HG03469 (cell line): ENCODE measurements around the gene NTM.
"Not testable (repeated sequence)": the region's sequence is repeated elsewhere in the genome, so short reads cannot be mapped to it uniquely, and the experiment has no call there.

ENCODE experiments used
- ATAC-seq: cut with Tn5 transposase; IDR thresholded peaks from one replicate; pipeline ENCODE4 v1.9.1; 2021; ENCODE audit warnings: mild to moderate bottlenecking, moderate library complexity, moderate number of reproducible peaks; ENCODE audit not compliant: unreplicated experiment

The NTM gene

GRCh38 chr11:131418189-131418588 is 47.8 kb downstream of the NTM start:
- no peak for ATAC-seq

- no peak for ATAC-seq
Observed at GRCh38 chr11:131421066-131421855, 50.8 kb downstream of the NTM start.

GRCh38 chr11:131422029-131422428 is 51.6 kb downstream of the NTM start:
- ATAC-seq, result no peak

GRCh38 chr11:131422496-131422895 is 52.1 kb downstream of the NTM start:
- no peak for ATAC-seq

GRCh38 chr11:131423688-131424087 is 53.3 kb downstream of the NTM start:
- ATAC-seq, result no peak

GRCh38 chr11:131424257-131424876 is 54.0 kb downstream of the NTM start:
- not testable (repeated sequence) for ATAC-seq

GRCh38 chr11:131425285-131425684 is 54.9 kb downstream of the NTM start:
- no peak for ATAC-seq

GRCh38 chr11:131428853-131429252 is 58.4 kb downstream of the NTM start:
- no peak for ATAC-seq

GRCh38 chr11:131430473-131431208 is 60.2 kb downstream of the NTM start:
- ATAC-seq, result no peak

- ATAC-seq, result no peak
Observed at GRCh38 chr11:131441051-131441810, 70.8 kb downstream of the NTM start.

- ATAC-seq, result no peak
Observed at GRCh38 chr11:131446590-131447275, 76.3 kb downstream of the NTM start.

- ATAC-seq, result no peak
Observed at GRCh38 chr11:131447277-131447815, 76.9 kb downstream of the NTM start.

GRCh38 chr11:131447898-131448297 is 77.5 kb downstream of the NTM start:
- no peak for ATAC-seq

GRCh38 chr11:131449036-131450019 is 78.9 kb downstream of the NTM start:
- ATAC-seq, result no peak

GRCh38 chr11:131454490-131454889 is 84.1 kb downstream of the NTM start:
- no peak for ATAC-seq

GRCh38 chr11:131454989-131455388 is 84.6 kb downstream of the NTM start:
- ATAC-seq, result no peak

- no peak for ATAC-seq
Observed at GRCh38 chr11:131455843-131456704, 85.7 kb downstream of the NTM start.

GRCh38 chr11:131457163-131457562 is 86.7 kb downstream of the NTM start:
- ATAC-seq, result no peak
